DOHH2 (cell line): ENCODE data around the gene PCDHB14.
"Not testable (repeated sequence)": the region's sequence is repeated elsewhere in the genome, so short reads cannot be mapped to it uniquely, and the experiment has no call there.

Source experiments
- EZH2phosphoT487 ChIP-seq: fragments of 200-600 bp; sonication (generic); IDR thresholded peaks from 2 replicates; pipeline ENCODE4 v1.6.1; 2017; ENCODE audit warnings: borderline replicate concordance, mild to moderate bottlenecking, antibody characterized with exemption, low read length, moderate library complexity, mixed read lengths
- TF ChIP-seq, protein P1 (sequence below): fragments of 200-600 bp; sonication (generic); IDR thresholded peaks from one replicate; pipeline ENCODE4 v1.5.1; 2014; ENCODE audit warnings: antibody characterized with exemption, mild to moderate bottlenecking, low read depth, low read length; ENCODE audit not compliant: poor library complexity, severe bottlenecking

DNA sequence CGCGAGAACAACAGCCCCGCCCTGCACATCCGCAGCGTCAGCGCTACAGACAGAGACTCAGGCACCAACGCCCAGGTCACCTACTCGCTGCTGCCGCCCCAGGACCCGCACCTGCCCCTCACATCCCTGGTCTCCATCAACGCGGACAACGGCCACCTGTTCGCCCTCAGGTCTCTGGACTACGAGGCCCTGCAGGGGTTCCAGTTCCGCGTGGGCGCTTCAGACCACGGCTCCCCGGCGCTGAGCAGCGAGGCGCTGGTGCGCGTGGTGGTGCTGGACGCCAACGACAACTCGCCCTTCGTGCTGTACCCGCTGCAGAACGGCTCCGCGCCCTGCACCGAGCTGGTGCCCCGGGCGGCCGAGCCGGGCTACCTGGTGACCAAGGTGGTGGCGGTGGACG, 7.6 kb upstream of the PCDHB14 start:
- TF ChIP-seq, protein P1, sequence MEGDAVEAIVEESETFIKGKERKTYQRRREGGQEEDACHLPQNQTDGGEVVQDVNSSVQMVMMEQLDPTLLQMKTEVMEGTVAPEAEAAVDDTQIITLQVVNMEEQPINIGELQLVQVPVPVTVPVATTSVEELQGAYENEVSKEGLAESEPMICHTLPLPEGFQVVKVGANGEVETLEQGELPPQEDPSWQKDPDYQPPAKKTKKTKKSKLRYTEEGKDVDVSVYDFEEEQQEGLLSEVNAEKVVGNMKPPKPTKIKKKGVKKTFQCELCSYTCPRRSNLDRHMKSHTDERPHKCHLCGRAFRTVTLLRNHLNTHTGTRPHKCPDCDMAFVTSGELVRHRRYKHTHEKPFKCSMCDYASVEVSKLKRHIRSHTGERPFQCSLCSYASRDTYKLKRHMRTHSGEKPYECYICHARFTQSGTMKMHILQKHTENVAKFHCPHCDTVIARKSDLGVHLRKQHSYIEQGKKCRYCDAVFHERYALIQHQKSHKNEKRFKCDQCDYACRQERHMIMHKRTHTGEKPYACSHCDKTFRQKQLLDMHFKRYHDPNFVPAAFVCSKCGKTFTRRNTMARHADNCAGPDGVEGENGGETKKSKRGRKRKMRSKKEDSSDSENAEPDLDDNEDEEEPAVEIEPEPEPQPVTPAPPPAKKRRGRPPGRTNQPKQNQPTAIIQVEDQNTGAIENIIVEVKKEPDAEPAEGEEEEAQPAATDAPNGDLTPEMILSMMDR = not testable (repeated sequence)
- TF ChIP-seq EZH2phosphoT487 = not testable (repeated sequence)
